CD14-positive monocyte (primary cell): Measurements from ENCODE around the gene MRO. TPM values are rescaled to one million over a fixed set of nuclear protein-coding genes. Genes with fewer than 3 reads are reported as not detected.

Source experiments
- DNase-seq, 3 donors: peaks; one replicate each; pipeline ENCODE4 v3.0.0-alpha.2; 2011 to 2022
- H2AFZ ChIP-seq: 2 replicates; pipeline ENCODE4 v1.6.0; 2012; ENCODE audit warnings: mild to moderate bottlenecking, low read depth, low read length, inconsistent platforms; ENCODE audit not compliant: insufficient read depth, poor library complexity, severe bottlenecking
- H3K27ac ChIP-seq, 2 donors: 1 replicate in 1 of 2; 2 replicates in 1 of 2; pipeline ENCODE4 v1.5.1; 2012 to 2013; ENCODE audit warnings: low read length in 2 of 2, control low read depth in 1 of 2, inconsistent platforms in 1 of 2, low read depth in 1 of 2, mild to moderate bottlenecking in 1 of 2
- H3K27me3 ChIP-seq, 2 donors: one replicate each; pipeline versions ENCODE4 v1.6.0 to v1.6.1; 2011 to 2013; ENCODE audit warnings: low read length in 2 of 2; ENCODE audit not compliant: control insufficient read depth in 2 of 2, insufficient read depth in 2 of 2
- H3K36me3 ChIP-seq, 2 donors: replicated peaks in 1 of 2; 1 replicate in 1 of 2; 2 replicates in 1 of 2; pipeline versions ENCODE4 v1.5.1 to v1.6.1; 2012 to 2013; ENCODE audit warnings: low read length in 2 of 2, control low read depth in 1 of 2, inconsistent platforms in 1 of 2, mild to moderate bottlenecking in 1 of 2; ENCODE audit not compliant: insufficient read depth in 2 of 2, control insufficient read depth in 1 of 2
- H3K4me1 ChIP-seq, 2 donors: 1 replicate in 1 of 2; 2 replicates in 1 of 2; pipeline versions ENCODE4 v1.5.1 to v1.6.1; 2012 to 2013; ENCODE audit warnings: low read length in 2 of 2, control low read depth in 1 of 2, inconsistent platforms in 1 of 2, mild to moderate bottlenecking in 1 of 2, moderate library complexity in 1 of 2; ENCODE audit not compliant: insufficient read depth in 2 of 2, control insufficient read depth in 1 of 2
- H3K4me2 ChIP-seq: replicated peaks from 2 replicates; pipeline ENCODE3; 2012; ENCODE audit warnings: low read length, moderate library complexity, mild to moderate bottlenecking; ENCODE audit not compliant: poor library complexity, severe bottlenecking; ENCODE audit errors: extremely low read depth
- H3K4me3 ChIP-seq, 3 experiments: fragments of 200-600 bp in 1 of 3; sonication (generic) in 1 of 3; replicated peaks in 1 of 3; 1 replicate in 2 of 3; 2 replicates in 1 of 3; pipeline ENCODE4 v1.5.1; 2011 to 2013; ENCODE audit warnings: low read length in 3 of 3, mild to moderate bottlenecking in 3 of 3, control low read depth in 2 of 3, low read depth in 2 of 3, inconsistent platforms in 1 of 3, moderate library complexity in 1 of 3
- H3K79me2 ChIP-seq: 2 replicates; pipeline ENCODE4 v1.6.0; 2012; ENCODE audit warnings: mild to moderate bottlenecking, control low read depth, inconsistent platforms, low read length, moderate library complexity; ENCODE audit not compliant: insufficient read depth
- H3K9ac ChIP-seq: 2 replicates; pipeline ENCODE4 v1.6.0; 2017; ENCODE audit warnings: low read length, mild to moderate bottlenecking; ENCODE audit not compliant: insufficient read depth, poor library complexity, severe bottlenecking
- H3K9me3 ChIP-seq, 2 donors: replicated peaks in 1 of 2; 1 replicate in 1 of 2; 2 replicates in 1 of 2; pipeline versions ENCODE4 v1.5.1 to v1.6.1; 2012 to 2013; ENCODE audit warnings: low read length in 2 of 2, control low read depth in 1 of 2; ENCODE audit not compliant: control insufficient read depth in 1 of 2, insufficient read depth in 1 of 2
- H4K20me1 ChIP-seq: 2 replicates; pipeline ENCODE4 v1.6.0; 2012; ENCODE audit warnings: mild to moderate bottlenecking, low read length, control low read depth, moderate library complexity; ENCODE audit not compliant: insufficient read depth
- H3K27ac Mint-ChIP-seq, 7 donors: one replicate each; pipeline ENCODE4 v1.8.0; 2020; ENCODE audit warnings: mild to moderate bottlenecking in 7 of 7, mixed read lengths in 7 of 7, moderate library complexity in 6 of 7, inconsistent platforms in 2 of 7
- H3K27me3 Mint-ChIP-seq, 3 donors: one replicate each; pipeline ENCODE4 v1.8.0; 2021 to 2022; ENCODE audit warnings: low read depth in 3 of 3, mild to moderate bottlenecking in 3 of 3, mixed read lengths in 3 of 3, moderate library complexity in 3 of 3, inconsistent platforms in 1 of 3
- H3K36me3 Mint-ChIP-seq, 2 donors: one replicate each; pipeline ENCODE4 v1.8.0; 2020; ENCODE audit warnings: mixed read lengths in 2 of 2, inconsistent platforms in 1 of 2, mild to moderate bottlenecking in 1 of 2
- H3K4me1 Mint-ChIP-seq: one replicate; pipeline ENCODE4 v1.8.0; 2020; ENCODE audit warnings: mild to moderate bottlenecking, mixed read lengths
- H3K4me3 Mint-ChIP-seq, 2 donors: one replicate each; pipeline ENCODE4 v1.8.0; 2020; ENCODE audit warnings: mild to moderate bottlenecking in 2 of 2, mixed read lengths in 2 of 2, moderate library complexity in 1 of 2
- H3K9me3 Mint-ChIP-seq, 7 donors: one replicate each; pipeline ENCODE4 v1.8.0; 2020 to 2022; ENCODE audit warnings: mixed read lengths in 7 of 7, mild to moderate bottlenecking in 6 of 7, moderate library complexity in 6 of 7, inconsistent platforms in 2 of 7
- WGBS: methylation state at CpG from one replicate; pipeline ENCODE4 v1.1.5; 2013; ENCODE audit warnings: missing lambda C conversion rate; ENCODE audit not compliant: insufficient coverage; 5-methylcytosine and 5-hydroxymethylcytosine counted together
- intact Hi-C, 2 donors: fragments of 100-400 bp; cut with micrococcal nuclease; formaldehyde crosslinking; loops; one replicate each; pipeline versions ENCODE4 v1.15.0 to v1.15.1; 2023
- polyA plus RNA-seq, 3 donors: library from polyadenylated mRNA; depleted of rRNA in 1 of 3; unstranded in 2 of 3; stranded (reverse) in 1 of 3; fragments of 300-500 nt in 2 of 3; fragments of >200 nt in 1 of 3; fragmentation: Illumina TruSeq in 2 of 3; gene quantifications; 1 replicate in 2 of 3; 2 replicates in 1 of 3; pipeline ENCODE4 v1.2.3, GENCODE V29; 2012 to 2021
- TF ChIP-seq, protein P1 (sequence below): fragments of 200-600 bp; IDR thresholded peaks from one replicate; pipeline ENCODE4 v1.8.0; 2022; ENCODE audit warnings: antibody characterized with exemption, mild to moderate bottlenecking

Gene MRO
- polyA plus RNA-seq, 3 donors = 0.01 TPM; not detected in 2

DNA sequence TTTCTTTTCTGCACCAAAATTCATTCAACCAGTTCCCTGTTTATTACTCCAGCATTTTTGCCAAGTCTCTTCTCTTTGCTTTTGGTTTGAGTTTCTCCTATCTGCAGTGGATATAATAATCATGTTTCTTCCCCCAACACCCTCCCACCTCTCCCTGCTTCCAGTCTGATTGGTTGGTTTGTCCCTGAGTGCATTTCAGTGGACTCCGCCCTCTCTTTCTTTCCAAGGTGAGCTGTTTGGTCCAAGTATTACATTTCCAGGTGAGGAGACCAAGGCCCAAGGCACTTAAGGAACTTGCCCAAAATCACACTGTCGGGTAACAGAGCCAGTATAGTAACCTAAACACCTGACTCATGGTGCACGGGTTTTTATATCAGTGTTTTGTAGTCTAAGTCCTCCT is 17.7 kb downstream of the MRO start:
- H3K9ac ChIP-seq = no peak overlapping the region
- Mint-ChIP-seq H3K27me3 (peaks cover 10 to 11% (median 11%) of the 10 kb centered on the region in 3 donors), H3K4me1 (peaks cover 21% of the 10 kb centered on the region), H3K9me3 (peaks cover 0 to 3% (median 0%) of the 10 kb centered on the region in 7 donors), H3K4me3 (no peak overlapping the region), H3K27ac (no peak overlapping the region), H3K36me3 (peaks cover 0 to under 1% of the 10 kb centered on the region in 2 donors)
- H4K20me1 ChIP-seq = no peaks in the 10 kb centered on the region
- no peak overlapping the region for H2AFZ ChIP-seq
- TF ChIP-seq, protein P1, sequence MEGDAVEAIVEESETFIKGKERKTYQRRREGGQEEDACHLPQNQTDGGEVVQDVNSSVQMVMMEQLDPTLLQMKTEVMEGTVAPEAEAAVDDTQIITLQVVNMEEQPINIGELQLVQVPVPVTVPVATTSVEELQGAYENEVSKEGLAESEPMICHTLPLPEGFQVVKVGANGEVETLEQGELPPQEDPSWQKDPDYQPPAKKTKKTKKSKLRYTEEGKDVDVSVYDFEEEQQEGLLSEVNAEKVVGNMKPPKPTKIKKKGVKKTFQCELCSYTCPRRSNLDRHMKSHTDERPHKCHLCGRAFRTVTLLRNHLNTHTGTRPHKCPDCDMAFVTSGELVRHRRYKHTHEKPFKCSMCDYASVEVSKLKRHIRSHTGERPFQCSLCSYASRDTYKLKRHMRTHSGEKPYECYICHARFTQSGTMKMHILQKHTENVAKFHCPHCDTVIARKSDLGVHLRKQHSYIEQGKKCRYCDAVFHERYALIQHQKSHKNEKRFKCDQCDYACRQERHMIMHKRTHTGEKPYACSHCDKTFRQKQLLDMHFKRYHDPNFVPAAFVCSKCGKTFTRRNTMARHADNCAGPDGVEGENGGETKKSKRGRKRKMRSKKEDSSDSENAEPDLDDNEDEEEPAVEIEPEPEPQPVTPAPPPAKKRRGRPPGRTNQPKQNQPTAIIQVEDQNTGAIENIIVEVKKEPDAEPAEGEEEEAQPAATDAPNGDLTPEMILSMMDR = no peak
- H3K4me3 ChIP-seq = no peak overlapping the region
- no peak overlapping the region for H3K27ac ChIP-seq
- peaks cover 19 to 20% of the 10 kb centered on the region in 2 donors for H3K4me1 ChIP-seq
- H3K27me3 ChIP-seq = peaks cover 4 to 10% of the 10 kb centered on the region in 2 donors
- no peaks in the 10 kb centered on the region for H3K79me2 ChIP-seq
- H3K36me3 ChIP-seq = no peaks in the 10 kb centered on the region
- no peak overlapping the region for H3K4me2 ChIP-seq
- intact Hi-C loops = loop anchor here in 1 of 2 donors (10.0 kb wide), 1 partner anchor 233 kb away; the partner anchor contains the start of gene SMAD4
- no peaks in the 10 kb centered on the region for H3K9me3 ChIP-seq
- DNase-seq = no peak
- WGBS = 80% methylated on average over 1 of the region's 3 CpGs

DNA sequence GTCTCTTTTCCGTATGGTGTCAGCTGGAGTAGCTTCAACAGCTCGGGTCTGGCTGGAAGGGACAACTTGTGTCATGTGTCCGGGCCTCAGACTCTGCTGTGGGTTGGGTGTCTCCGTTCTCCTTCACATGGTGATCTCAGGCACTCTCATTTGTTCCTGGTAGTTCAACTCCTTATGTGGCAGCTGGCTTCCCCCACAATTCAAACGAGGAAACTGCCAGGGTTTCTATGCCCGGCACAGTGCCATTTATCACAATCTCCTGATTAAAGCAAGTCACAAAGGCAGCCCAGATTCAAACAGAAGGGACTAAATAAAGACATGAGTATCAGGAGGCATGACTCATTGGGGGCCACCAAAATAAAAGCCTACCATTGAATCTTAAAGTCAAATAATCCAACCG is 22.7 kb downstream of the MRO start:
- H3K27ac Mint-ChIP-seq = no peak overlapping the region
- Histone ChIP-seq H2AFZ (no peak overlapping the region), H3K4me3 (no peak overlapping the region), H3K9me3 (no peaks in the 10 kb centered on the region), H3K4me1 (no peaks in the 10 kb centered on the region), H3K4me2 (no peak overlapping the region), H4K20me1 (no peaks in the 10 kb centered on the region), H3K27me3 (peaks cover 13 to 15% of the 10 kb centered on the region in 2 donors), H3K36me3 (no peaks in the 10 kb centered on the region), H3K79me2 (no peaks in the 10 kb centered on the region), H3K9ac (no peak overlapping the region), H3K27ac (no peak overlapping the region)
- H3K4me1 Mint-ChIP-seq = no peaks in the 10 kb centered on the region
- WGBS = 73% methylated on average over 6 of the region's 7 CpGs
- H3K4me3 Mint-ChIP-seq = no peak overlapping the region
- peaks cover 0 to 3% (median 0%) of the 10 kb centered on the region in 7 donors for H3K9me3 Mint-ChIP-seq
- peaks cover 16 to 21% (median 20%) of the 10 kb centered on the region in 3 donors for H3K27me3 Mint-ChIP-seq
- no peak for DNase-seq
- TF ChIP-seq, protein P1 = no peak
- H3K36me3 Mint-ChIP-seq = no peaks in the 10 kb centered on the region
- intact Hi-C loops = no loop called here
